ENCODE data around the gene CARD11.

- TF ChIP-seq, protein P1, sequence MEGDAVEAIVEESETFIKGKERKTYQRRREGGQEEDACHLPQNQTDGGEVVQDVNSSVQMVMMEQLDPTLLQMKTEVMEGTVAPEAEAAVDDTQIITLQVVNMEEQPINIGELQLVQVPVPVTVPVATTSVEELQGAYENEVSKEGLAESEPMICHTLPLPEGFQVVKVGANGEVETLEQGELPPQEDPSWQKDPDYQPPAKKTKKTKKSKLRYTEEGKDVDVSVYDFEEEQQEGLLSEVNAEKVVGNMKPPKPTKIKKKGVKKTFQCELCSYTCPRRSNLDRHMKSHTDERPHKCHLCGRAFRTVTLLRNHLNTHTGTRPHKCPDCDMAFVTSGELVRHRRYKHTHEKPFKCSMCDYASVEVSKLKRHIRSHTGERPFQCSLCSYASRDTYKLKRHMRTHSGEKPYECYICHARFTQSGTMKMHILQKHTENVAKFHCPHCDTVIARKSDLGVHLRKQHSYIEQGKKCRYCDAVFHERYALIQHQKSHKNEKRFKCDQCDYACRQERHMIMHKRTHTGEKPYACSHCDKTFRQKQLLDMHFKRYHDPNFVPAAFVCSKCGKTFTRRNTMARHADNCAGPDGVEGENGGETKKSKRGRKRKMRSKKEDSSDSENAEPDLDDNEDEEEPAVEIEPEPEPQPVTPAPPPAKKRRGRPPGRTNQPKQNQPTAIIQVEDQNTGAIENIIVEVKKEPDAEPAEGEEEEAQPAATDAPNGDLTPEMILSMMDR (IDR thresholded peaks at IDR 0.05) = no peak
- TF ChIP-seq EZH2 (IDR thresholded peaks at IDR 0.05; ENCODE audit: borderline replicate concordance, insufficient read depth, low read depth, low read length, poor library complexity, severe bottlenecking) = no peak
Measured at GRCh38 chr7:2962865-2963264, 80.8 kb downstream of the CARD11 start.
